LNCaP clone FGC (cell line): ENCODE results near the gene KHDRBS2.
A peak's percentile ranks its signal among the peaks of the same experiment; 100 is the strongest.
"Not testable (repeated sequence)": the region's sequence is repeated elsewhere in the genome, so short reads cannot be mapped to it uniquely, and the experiment has no call there.

ENCODE experiments used
- DNase-seq: peaks from one replicate; pipeline ENCODE4 v3.0.0-alpha.2; 2011; ENCODE audit warnings: low read depth
- H3K4me3 ChIP-seq: 2 replicates; pipeline ENCODE4 v1.5.1; 2011; ENCODE audit warnings: mild to moderate bottlenecking, low read depth, low read length, control low read depth
- TF ChIP-seq, protein P1 (sequence below): IDR thresholded peaks from 2 replicates; pipeline ENCODE4 v1.5.1; 2012; ENCODE audit warnings: mild to moderate bottlenecking; ENCODE audit not compliant: control insufficient read depth, insufficient read depth; ENCODE audit errors: extremely low read depth

KHDRBS2 gene

DNA sequence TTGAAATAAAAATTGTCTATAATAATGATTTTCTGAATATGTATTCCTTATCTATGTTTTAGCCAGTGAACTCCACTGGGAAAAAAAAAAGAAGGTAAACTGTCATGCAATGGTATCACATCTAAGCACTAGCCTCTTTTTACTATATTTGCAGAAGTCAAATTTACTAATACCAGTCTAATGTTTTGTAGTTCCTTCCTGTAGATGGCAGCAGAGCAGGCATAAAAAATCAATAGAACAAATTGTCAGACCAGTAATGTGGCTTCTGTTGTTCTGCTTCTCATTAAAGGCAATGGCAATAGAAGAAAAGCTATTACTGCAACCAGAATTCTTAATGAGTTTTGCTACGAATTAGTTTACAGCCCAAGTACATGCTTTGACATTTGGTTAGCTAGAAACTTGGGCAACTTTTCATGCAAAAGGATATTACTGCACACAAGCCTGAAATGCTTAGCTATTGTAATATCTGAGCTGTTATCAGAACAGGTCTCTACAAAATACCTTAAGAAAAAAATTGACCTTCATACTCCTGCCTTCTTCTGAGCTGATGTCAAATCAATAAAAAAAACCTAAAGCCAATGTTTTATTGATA is 476.9 kb downstream of the KHDRBS2 start:
- H3K4me3 ChIP-seq, result no peak overlapping the region
- DNase-seq, result peak; percentile 35
- TF ChIP-seq, protein P1, sequence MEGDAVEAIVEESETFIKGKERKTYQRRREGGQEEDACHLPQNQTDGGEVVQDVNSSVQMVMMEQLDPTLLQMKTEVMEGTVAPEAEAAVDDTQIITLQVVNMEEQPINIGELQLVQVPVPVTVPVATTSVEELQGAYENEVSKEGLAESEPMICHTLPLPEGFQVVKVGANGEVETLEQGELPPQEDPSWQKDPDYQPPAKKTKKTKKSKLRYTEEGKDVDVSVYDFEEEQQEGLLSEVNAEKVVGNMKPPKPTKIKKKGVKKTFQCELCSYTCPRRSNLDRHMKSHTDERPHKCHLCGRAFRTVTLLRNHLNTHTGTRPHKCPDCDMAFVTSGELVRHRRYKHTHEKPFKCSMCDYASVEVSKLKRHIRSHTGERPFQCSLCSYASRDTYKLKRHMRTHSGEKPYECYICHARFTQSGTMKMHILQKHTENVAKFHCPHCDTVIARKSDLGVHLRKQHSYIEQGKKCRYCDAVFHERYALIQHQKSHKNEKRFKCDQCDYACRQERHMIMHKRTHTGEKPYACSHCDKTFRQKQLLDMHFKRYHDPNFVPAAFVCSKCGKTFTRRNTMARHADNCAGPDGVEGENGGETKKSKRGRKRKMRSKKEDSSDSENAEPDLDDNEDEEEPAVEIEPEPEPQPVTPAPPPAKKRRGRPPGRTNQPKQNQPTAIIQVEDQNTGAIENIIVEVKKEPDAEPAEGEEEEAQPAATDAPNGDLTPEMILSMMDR, result peak; percentile 59

DNA sequence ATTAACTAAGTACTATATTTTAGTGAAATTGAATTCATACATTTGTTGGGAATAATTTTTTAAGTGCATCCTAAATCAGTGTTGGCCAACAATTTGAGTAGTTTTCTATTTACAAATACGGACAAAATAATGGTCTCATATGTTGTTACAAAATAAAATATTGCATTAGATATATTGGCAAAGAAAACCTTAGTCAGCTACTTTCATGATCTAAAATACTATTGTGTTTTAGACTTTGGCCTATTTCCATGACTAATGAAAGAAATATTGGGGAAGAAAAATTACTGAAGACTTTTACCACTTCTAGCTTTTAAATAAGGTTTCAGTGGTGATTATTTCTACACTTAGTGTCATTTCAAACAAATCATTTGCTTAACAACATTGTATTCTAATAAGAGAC is 498.0 kb downstream of the KHDRBS2 start:
- DNase-seq, result no peak
- H3K4me3 ChIP-seq, result no peak overlapping the region
- TF ChIP-seq, protein P1, result no peak

DNA sequence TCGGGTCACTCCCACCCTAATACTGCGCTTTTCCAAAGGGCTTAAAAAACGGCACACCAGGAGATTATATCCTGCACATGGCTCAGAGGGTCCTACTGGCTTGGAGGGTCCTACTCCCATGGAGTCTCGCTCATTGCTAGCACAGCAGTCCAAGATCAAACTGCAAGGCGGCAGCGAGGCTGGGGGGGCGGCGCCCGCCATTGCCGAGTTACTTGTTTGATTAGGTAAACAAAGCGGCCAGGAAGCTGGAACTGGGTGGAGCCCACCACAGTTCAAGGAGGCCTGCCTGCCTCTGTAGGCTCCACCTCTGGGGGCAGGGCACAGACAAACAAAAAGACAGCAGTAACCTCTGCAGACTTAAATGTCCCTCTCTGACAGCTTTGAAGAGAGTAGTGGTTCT is 516.6 kb downstream of the KHDRBS2 start:
- H3K4me3 ChIP-seq, DNase-seq: not testable (repeated sequence)

DNA sequence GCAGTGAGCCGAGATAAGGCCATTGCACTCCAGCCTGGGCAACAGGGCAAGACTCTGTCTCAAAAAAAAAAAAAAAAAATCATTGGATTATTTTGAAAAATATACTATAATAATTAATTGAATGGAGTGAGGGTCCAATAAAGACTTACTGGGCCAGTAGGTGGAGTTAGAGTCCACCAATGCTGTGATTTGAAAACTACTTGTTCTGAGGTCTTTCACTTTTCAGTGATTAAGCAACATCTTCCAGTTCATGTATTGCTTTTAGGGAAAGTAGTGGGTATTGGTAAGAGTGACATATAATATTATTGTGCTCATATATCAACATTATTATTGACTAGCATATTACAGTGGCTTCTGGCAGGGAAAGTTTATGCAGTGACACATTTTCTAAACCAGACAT is 530.3 kb downstream of the KHDRBS2 start:
- TF ChIP-seq, protein P1, result no peak

DNA sequence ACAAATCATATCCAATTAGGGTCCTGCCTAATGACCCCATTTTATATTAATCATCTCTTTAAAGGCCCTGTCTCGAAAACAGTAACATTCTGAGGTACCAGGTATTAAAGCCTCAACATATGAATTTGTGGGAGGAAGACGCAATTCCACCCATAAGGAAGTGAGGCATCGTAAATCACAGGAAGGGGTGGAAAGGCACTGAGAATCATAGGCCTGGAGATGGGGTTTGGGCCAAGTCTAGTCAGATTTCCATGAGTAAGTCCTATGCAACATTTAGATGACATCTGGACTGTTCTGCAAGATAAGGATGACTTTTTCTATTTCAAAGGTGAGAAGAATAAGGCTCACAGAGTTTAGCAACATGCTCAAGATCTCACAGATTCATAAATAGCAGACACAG is 534.0 kb downstream of the KHDRBS2 start:
- DNase-seq, result no peak

More for the DNA sequence above, 530.3 kb downstream of the KHDRBS2 start:
- DNase-seq, result no peak
- no peak overlapping the region for H3K4me3 ChIP-seq

DNA sequence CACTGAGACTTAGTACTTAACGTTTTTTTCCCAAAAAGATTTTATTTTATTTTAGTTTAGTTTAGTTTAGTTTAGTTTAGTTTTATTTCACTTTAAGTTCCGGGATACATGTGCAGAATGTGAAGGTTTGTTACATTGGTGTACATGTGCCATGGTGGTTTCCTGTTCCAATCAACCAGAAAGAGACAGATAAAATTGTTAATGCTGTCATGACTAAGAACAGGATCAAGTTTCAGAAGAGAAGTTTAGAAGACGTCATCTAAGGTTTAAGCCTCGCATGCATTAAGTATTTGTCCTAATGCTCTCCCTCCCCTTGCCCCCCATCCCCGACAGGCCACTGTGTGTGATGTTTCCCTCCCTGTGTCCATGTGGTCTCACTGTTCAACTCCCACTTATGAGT is 540.0 kb downstream of the KHDRBS2 start:
- no peak for DNase-seq
- TF ChIP-seq, protein P1, result no peak
- no peak overlapping the region for H3K4me3 ChIP-seq

More for the DNA sequence above, 534.0 kb downstream of the KHDRBS2 start:
- TF ChIP-seq, protein P1, result no peak
- no peak overlapping the region for H3K4me3 ChIP-seq

DNA sequence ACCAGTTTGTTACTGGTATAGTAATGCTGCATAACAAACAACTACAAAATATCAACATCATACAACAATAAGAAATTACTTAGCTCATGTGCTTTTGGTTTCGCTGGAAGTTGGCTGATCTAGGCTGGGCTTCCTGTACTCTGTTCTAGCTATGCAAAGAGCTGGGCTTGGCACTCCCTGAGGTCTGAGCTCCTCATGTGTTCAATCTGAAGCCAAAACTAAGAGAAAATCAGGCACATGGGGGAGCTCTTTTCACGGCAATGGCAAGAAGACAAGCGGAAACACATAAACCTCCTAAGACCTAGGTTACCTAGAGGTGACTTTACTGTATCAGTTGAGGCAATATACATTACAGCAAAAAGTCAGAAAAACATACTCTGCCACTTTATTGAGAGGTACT is 574.2 kb downstream of the KHDRBS2 start:
- DNase-seq, result peak; percentile 40
- TF ChIP-seq, protein P1, result peak; percentile 40; the same call in 1 of the 2 replicates
- H3K4me3 ChIP-seq, result no peak overlapping the region
